ENCODE measurements around the gene CAPN1. TPM values are rescaled to one million over a fixed set of nuclear protein-coding genes. Genes with fewer than 3 reads are reported as not detected.

Gene CAPN1
- total and polyA plus RNA-seq, 9 of the 15 experiments (the other 6 are each of a cell fraction or from before 2014, with no cell fraction given): 3.5 to 199 (median 61.6) TPM

GRCh38 chr11:65132238-65132987 is 49.3 kb upstream of the CAPN1 start:
- ATAC-seq (no peak), DNase-seq (ENCODE audit: extremely low read depth in 1 of 4, low spot score in 3 of 4) (peak in 1 of 4 experiments; percentile 63), FAIRE-seq (no peak)
- no peak for TF ChIP-seq SMARCB1 (IDR thresholded peaks at IDR 0.05; ENCODE audit: insufficient read length, low read depth)
- 0 out of 2 replicates have a peak, but pooled peaks have one; percentile 35 for TF ChIP-seq TCF3 (CRISPR knock-in tag; IDR thresholded peaks at IDR 0.05)
- TF ChIP-seq HNRNPK (IDR thresholded peaks at IDR 0.05; ENCODE audit: low read depth, low read length, poor library complexity, severe bottlenecking): no peak
- TF ChIP-seq CBFA2T3 (IDR thresholded peaks at IDR 0.05): peak; percentile 49
- no peak for TF ChIP-seq CBFA2T2 (conservative IDR thresholded peaks at IDR 0.05)
- no peak for TF ChIP-seq ZNF143 (CRISPR knock-in tag; IDR thresholded peaks at IDR 0.05)
- H3K27me3 ChIP-seq (ENCODE audit: control insufficient read depth in 2 of 2, insufficient read depth in 2 of 2, low read length in 2 of 2): no peaks in the 10 kb centered on the region; a peak in 1 of 5 replicates
- H3K9me3 ChIP-seq (replicated peaks; ENCODE audit: control insufficient read depth, insufficient read depth, low read depth, low read length): no peaks in the 10 kb centered on the region
- peaks cover 41% of the 10 kb centered on the region for H3K79me2 ChIP-seq (ENCODE audit: control insufficient read depth, insufficient read depth, low read length)
- ChIA-PET POLR2A (interaction anchor here (0.6 to 8.4 kb wide), 5 partner anchors 12 to 136 kb away, joined by 3 to 182 read pairs (median 4); partner anchors contain the start of genes BATF2, FAU, MRPL49 and SPDYC), CTCF (ENCODE audit: low intra/inter-chr PET ratio) (no interaction called here)
- peaks cover 55% of the 10 kb centered on the region for H3K36me3 ChIP-seq (ENCODE audit: control insufficient read depth, insufficient read depth, low read length)
- WGBS (ENCODE audit: insufficient coverage, low coverage, missing lambda C conversion rate): 49% methylated on average over 8 of the region's 10 CpGs
- H3K4me3 ChIP-seq: peak overlapping the region; percentile 96; the same call in 1 of the 2 replicates
- no peak overlapping the region for H2AFZ ChIP-seq (ENCODE audit: low read depth, low read length)
- no TSS peak for BruUV-seq (replicated peaks)
- intact Hi-C loops (cut with micrococcal nuclease): no loop called here
- peak overlapping the region; percentile 47; the same call in 2 of the 3 replicates for H3K27ac ChIP-seq (ENCODE audit: extremely low read depth, low read depth, low read length)
- H3K4me1 ChIP-seq (replicated peaks in 1 of 2; ENCODE audit: control insufficient read depth in 2 of 2, insufficient read depth in 2 of 2, low read length in 2 of 2): peaks cover 21 to 49% of the 10 kb centered on the region in 2 experiments; a peak in 4 of 5 replicates
- peak overlapping the region; percentile 98 to 99 for H3K9ac ChIP-seq (ENCODE audit: insufficient read depth in 1 of 2, low read depth in 2 of 2, low read length in 2 of 2)
- H4K20me1 ChIP-seq (replicated peaks; ENCODE audit: control insufficient read depth, insufficient read depth, low read length): peaks cover 9% of the 10 kb centered on the region; the same call in 1 of the 2 replicates
- in situ Hi-C loops (cut with MboI): no loop called here
- peak overlapping the region; percentile 98 for H3K4me2 ChIP-seq (ENCODE audit: insufficient read depth, low read length)
- peaks cover 4% of the 10 kb centered on the region for H3K9me1 ChIP-seq (ENCODE audit: control insufficient read depth, insufficient read depth, low read length)

Data from K562 (cell line).